GM19397 (cell line): ENCODE measurements around the gene TAGLN.

Experiments
- ATAC-seq: cut with Tn5 transposase; IDR thresholded peaks from one replicate; pipeline ENCODE4 v1.9.1; 2021; ENCODE audit warnings: mild to moderate bottlenecking, moderate library complexity; ENCODE audit not compliant: unreplicated experiment

Gene TAGLN

GRCh38 chr11:117199053-117199915, at the start of gene TAGLN:
Gene TAGLN (plus strand): TSS chr11:117199370. CDS start chr11:117203014, 3,644 bp downstream.
- no peak for ATAC-seq

- no peak for ATAC-seq
Observed at GRCh38 chr11:117152066-117152465, 47.1 kb upstream of the TAGLN start.

GRCh38 chr11:117154468-117154867, 44.7 kb upstream of the TAGLN start:
- ATAC-seq, result no peak

GRCh38 chr11:117157507-117157906, 41.7 kb upstream of the TAGLN start:
- ATAC-seq, result no peak

GRCh38 chr11:117159892-117160291, 39.3 kb upstream of the TAGLN start:
- no peak for ATAC-seq

GRCh38 chr11:117160826-117161225, 38.3 kb upstream of the TAGLN start:
- ATAC-seq, result no peak

GRCh38 chr11:117166491-117166890, 32.7 kb upstream of the TAGLN start:
- ATAC-seq, result no peak

GRCh38 chr11:117169736-117170135, 29.4 kb upstream of the TAGLN start:
- ATAC-seq, result no peak

GRCh38 chr11:117170210-117170609, 29.0 kb upstream of the TAGLN start:
- no peak for ATAC-seq

GRCh38 chr11:117171007-117171403, 28.2 kb upstream of the TAGLN start:
- ATAC-seq, result no peak

- no peak for ATAC-seq
Observed at GRCh38 chr11:117171404-117172061, 27.6 kb upstream of the TAGLN start.

- ATAC-seq, result no peak
Observed at GRCh38 chr11:117172724-117173421, 26.3 kb upstream of the TAGLN start.

GRCh38 chr11:117175104-117175503, 24.1 kb upstream of the TAGLN start:
- no peak for ATAC-seq

- no peak for ATAC-seq
Observed at GRCh38 chr11:117175781-117176180, 23.4 kb upstream of the TAGLN start.

- no peak for ATAC-seq
Observed at GRCh38 chr11:117176186-117176585, 23.0 kb upstream of the TAGLN start.

- no peak for ATAC-seq
Observed at GRCh38 chr11:117177534-117178209, 21.5 kb upstream of the TAGLN start.

- ATAC-seq, result peak; percentile 93
Observed at GRCh38 chr11:117178210-117179034, 20.7 kb upstream of the TAGLN start, which contains the start of gene SIDT2. Gene SIDT2 (plus strand): TSS chr11:117178743. CDS start chr11:117179264, 521 bp downstream.

GRCh38 chr11:117179048-117179999, 19.8 kb upstream of the TAGLN start:
- ATAC-seq, result peak; percentile 18

GRCh38 chr11:117180020-117180419, 19.1 kb upstream of the TAGLN start:
- ATAC-seq, result no peak
